Eye (tissue), 1 donor: ENCODE results near the gene KCNAB1.
"Not testable (repeated sequence)": the region's sequence is repeated elsewhere in the genome, so short reads cannot be mapped to it uniquely, and the experiment has no call there.

Experiments
- DNase-seq: peaks from one replicate; pipeline ENCODE4 v3.0.0-alpha.2; 2015

Gene KCNAB1

DNA sequence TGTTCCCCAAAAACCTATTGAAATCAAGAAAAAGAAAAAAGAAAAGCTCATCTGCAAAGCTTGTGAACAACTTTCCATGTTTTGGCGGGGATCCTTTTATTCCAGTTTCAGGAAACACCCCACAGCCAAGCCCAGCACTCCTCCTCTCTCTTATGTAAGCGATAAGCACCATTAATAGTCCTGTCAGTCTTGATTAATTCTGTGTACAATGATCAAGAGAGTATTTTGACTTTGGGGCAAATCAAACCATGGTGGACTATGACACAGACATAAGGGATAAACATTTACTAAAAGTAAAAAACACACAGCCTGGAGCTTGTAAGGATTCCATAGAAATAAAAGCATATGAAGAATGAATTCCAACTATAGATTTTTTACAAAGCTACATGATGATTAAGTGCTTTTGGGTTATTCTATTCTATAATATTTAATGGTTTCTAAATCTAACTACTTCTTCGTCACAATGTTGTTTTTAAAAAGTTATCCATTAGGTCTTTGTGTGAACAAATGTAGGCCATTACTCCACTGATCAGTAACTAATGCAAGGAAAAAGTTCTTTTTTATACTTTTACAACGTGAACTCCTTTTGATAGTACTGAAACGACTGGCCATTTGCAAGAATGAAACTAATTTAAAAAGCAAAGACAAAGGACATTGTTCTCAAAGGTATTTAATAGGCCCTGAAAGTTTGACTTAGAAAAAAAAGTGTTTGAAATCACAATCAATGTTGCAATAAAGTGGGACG is 106.5 kb downstream of the KCNAB1 start:
- peak; percentile 51 for DNase-seq

DNA sequence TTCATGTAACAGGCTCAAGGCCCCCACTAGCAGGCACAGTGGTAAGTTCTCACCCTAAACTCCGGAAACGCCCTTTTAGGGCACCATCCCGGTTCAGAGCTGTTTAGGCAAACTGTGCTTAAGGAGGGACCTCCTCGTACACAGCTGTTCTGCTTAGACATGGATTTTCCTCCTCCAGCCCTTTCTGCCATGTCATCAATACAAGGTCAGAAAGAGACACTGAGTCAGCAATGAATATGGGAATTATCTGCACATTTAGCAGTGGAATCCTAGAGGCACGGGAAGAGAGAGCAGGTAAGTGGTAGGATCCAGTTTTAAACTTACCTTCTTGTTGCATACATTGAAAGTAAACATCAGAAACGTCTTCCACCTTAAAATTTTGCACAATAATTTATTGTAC is 107.3 kb downstream of the KCNAB1 start:
- no peak for DNase-seq

DNA sequence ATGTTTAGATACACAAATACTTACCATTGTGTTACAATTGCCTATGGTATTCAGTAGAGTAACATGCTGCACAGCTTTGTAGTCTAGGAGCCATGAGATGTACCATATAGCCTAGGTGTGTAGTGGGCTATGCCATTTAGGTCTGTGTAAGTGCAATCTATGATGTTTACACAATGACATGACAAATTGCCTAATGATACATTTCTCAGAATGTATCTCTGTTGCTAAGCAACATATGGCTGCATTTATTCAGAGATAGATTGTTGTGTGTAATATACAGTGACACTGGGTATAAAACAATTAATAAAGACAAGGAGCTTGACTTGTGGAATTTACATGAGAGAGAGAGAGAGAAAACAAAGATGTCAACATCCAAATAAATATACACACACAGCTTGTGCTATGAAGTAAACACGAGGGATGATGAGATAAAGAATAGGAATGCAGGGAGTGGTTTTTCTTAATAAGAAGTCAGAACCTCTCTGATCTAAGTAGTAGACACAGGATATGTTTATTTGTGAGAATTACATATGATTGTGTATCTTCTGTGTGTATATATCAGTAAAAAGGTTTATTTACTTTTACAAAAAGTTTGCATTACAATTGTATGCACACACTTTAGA is 110.0 kb downstream of the KCNAB1 start:
- DNase-seq = no peak

GRCh38 chr3:156231221-156231620 is 110.8 kb downstream of the KCNAB1 start:
- DNase-seq = not testable (repeated sequence)

DNA sequence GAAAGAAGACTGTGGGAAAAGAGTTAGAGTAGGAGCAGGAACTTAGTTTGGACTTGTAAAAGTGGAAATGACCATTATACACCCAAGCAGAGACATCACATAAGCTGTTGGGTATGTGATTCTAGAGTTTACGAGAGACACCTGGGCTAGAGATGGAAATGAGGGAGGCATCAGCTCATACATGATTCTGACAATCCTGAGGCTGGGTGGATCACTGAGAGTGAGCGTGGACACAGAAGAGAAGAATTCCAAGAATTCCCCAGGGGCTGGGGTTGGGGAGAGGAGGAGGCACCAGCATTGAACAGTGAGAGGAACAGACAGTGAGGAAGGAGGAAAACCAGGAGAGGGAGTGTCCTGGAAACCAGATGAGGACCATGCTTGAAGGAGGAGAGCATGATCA is 113.5 kb downstream of the KCNAB1 start:
- no peak for DNase-seq

DNA sequence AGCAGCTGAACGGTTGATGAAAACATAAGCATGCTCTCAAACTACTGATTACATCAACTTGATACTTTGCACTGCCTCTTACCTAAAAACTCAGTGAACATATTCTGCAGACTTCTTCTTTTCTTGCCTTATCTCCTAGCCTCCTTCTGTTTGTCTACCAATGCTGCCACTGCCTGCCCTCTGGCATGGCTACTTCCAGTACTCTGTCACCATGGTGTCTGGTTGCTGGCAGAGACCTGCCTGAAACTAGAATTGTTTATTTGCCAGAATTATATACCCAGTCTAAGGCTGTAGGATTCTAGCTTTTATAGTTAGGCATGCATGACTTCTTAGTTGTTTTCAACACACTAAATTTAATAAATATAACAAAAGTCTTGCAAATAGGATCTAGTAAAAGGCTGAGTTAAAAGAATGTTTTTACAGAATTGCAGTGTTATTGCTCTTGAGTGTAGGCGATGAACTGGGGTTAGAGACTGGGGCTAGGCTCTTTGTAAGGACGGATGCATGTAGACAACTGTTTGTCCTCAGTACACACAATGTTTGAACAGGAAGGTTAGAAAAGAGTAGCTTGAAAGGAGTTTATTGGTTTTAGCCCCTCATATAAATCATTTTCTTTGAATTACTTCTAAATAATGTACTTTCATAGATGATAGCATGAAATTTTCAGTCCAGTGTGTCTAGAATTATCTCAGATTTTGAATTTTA is 116.3 kb downstream of the KCNAB1 start:
- DNase-seq = no peak

DNA sequence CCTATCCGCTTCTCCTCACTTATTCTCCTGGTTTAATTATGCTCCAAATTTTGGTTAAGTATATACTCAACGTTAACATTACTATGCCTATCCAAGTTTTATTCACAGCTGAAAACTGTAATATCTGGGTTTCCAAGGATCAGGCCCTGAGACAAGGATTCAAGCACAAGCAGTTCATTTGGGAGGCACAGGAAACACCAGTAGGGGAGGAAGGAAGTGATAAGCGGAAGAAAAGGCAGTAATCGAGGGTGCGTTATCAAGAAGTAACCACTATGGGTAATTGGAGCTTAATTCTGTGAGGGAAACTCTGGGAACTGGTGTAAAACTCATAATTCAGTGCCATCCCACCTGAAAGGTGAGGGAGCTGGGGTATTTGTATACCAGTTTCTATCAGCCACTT is 120.3 kb downstream of the KCNAB1 start:
- DNase-seq = no peak

DNA sequence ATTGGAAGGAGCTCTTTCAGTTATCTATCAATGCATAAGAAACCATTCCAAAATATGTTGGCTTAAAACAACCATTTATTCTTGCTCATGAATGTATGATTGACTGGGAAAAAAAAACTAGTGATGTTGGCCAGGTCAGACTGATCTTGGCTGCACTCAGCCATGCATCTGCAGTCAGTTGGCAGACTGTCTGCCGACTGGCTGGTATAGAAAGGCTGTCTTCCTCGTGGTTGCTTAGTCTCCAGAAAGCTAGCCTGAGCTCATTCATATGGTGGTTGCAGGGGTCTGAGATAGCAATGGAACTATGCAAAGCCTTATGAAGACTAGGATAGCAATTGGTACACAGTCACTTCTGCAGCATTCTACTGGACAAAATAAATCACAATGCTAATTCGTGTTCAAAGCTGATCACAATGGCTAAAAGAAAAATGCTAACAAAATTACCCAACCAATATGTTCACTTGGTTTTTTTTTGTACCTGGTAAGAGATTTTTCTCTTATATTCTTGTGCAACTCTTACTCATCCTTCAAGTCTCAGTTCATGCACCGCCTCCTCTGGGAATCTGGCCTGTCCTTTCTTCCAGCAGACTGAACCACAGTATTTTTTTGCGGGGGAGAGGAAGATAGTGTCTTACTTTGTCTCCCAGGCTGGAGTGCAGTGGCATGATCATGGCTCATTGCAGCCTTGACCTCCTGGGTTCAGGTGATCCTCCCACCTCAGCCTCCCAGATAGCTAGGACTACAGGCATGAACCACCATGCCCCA is 126.8 kb downstream of the KCNAB1 start:
- DNase-seq = no peak

GRCh38 chr3:156250550-156250949 is 130.2 kb downstream of the KCNAB1 start:
- no peak for DNase-seq

GRCh38 chr3:156251424-156251823 is 131.0 kb downstream of the KCNAB1 start:
- DNase-seq = no peak

DNA sequence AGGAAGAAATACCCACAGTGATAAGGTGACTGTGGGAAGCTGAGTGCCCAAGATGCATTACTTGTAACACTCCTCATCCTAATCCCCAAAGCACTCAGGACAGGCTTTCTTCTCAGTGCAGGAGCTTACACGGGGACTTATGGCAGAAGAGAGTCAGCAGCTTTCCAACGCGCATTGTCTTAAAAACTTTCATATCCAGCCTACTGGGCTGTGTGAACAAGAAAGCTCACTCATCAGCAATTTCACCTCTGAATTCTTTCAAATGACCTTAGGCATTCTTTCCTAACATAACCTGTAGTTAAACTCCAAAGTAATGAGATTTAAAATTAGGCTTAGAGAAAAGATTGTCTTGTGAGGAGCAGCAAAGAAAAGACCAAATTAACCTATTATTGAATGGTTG is 132.3 kb downstream of the KCNAB1 start:
- peak; percentile 53 for DNase-seq

DNA sequence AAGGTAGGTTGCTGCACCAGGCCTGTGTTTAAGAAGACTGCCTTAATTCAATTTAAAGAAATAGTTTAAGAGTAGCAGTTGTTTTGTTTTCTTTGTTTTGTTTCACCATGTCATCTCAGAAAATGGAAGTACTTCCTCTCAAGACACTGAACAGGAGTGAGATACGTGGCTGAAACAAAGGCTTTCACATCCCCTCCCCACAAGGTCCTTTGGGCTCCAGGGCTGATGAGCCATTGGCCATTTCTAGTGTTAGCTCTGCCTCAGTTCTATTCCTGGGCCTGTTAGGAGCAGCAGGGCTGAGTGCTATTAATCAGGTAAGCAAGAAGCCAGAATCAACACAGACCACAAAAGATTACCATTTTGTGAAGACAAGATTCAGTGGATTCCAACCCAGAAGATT is 132.8 kb downstream of the KCNAB1 start:
- no peak for DNase-seq

GRCh38 chr3:156256256-156256655 is 135.9 kb downstream of the KCNAB1 start:
- DNase-seq = no peak

GRCh38 chr3:156256945-156257344 is 136.6 kb downstream of the KCNAB1 start:
- no peak for DNase-seq

- DNase-seq = no peak
These were observed 137.9 kb downstream of the KCNAB1 start for GRCh38 chr3:156258301-156258700.

DNA sequence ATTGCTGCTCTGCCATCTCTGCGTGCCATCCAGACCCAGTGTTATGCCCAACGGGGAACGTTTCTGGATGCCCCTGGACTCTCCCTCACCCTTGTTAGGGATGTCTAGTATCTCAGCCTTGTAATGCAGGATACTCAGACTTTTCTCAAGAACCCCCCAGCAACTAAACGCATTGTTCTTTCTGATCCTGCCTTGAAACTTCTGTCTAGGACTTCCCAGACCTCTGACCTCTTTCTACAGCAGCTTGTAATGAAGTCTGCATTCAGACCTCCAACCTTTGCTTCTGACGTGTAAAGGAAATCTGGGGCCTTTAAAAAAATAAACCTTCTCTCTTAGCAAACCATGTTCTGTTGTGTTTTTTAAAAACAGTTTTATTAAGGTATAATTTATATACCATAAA is 139.5 kb downstream of the KCNAB1 start:
- no peak for DNase-seq

- DNase-seq = no peak
These were observed 140.0 kb downstream of the KCNAB1 start for GRCh38 chr3:156260331-156260730.

DNA sequence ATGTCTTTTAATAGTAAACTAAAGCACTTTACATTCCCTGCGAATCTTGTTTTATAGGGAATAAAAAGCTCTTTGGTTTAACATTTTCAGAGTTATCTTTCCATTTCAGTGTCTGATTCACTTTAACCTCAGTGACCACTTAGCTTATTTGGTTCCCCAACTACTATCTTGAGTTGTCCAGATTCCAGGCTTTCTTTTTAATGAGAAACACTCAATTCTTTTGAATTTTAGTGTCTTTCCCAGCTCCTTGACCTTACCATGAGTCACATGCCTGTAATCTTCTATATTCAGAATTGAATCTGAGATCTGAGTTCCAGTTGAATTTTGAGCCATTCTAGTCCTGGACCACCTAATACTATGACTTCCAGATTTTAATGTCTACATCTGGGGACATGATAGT is 144.4 kb downstream of the KCNAB1 start:
- no peak for DNase-seq

GRCh38 chr3:156271508-156271907 is 151.1 kb downstream of the KCNAB1 start:
- DNase-seq = no peak

- DNase-seq = no peak
These were observed 151.8 kb downstream of the KCNAB1 start for GRCh38 chr3:156271995-156272719.

DNA sequence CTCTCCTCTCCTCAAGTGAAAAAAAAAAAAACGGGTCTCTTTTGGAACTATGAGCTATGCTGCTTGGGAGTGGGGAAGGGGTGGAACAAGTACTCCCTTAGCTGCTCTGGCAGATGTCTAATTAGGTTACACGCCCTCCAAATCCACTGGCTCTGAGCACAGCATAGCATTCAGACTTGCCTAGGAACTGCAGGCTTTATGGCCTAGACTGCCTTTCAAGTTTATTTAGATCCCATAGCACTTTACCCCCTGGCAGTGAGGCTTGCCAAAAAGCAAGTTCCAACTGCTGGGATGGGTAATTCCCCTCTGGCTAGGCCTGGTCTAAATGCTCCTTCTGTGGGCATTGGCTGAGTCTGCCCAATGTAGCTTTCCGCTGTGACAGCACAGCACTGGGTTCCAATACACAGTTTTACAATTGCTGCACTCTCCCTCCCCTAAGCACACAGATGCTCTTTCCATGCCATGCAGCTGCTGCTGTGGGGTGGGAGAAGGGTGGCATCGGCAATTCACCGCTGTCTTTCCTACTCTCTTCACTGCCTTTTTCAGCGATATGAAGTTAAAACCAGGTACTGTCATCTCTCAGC is 152.8 kb downstream of the KCNAB1 start:
- no peak for DNase-seq

DNA sequence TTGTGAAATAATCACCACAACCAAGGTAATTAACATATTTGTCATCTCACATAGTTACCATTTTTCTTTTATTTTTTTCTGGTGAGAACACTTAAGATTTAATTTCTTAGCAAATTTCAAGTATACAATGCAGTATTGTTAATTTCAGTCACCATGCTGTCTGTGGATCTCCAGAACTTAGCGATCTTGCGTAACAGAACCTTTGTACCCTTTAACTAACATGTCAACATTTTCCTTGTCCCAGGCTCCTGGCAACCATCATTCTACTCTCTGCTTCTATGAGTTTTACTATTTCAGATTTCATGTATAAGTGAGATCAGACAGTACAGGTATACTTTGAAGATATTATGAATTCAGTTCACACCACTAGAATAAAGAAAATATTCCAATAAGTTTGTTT is 154.4 kb downstream of the KCNAB1 start:
- DNase-seq = no peak
